K562 (cell line): ENCODE data around the gene MDP1. TPM values are rescaled to one million over a fixed set of nuclear protein-coding genes. Genes with fewer than 3 reads are reported as not detected.

ENCODE experiments used
- ATAC-seq: fragments of 200-7000 bp; cut with Tn5 transposase; 3 replicates; pipeline ENCODE4 v1.9.1; 2020; ENCODE audit warnings: moderate library complexity
- BruUV-seq: library from RNA; stranded (reverse); fragments of 400-500 nt; replicated peaks from 2 replicates; lab custom pipeline; 2021; lab: Mats Ljungman, UMichigan
- CTCF ChIA-PET: fragments of 300-600 bp; formaldehyde crosslinking; extraction: SDS; loops from one replicate; lab custom pipeline; 2021; ENCODE audit warnings: low intra/inter-chr PET ratio; lab: Yijun Ruan, JAX
- POLR2A ChIA-PET: fragments of 300-600, 350-650 bp; sonication (Branson Sonifier 250); formaldehyde crosslinking; extraction: SDS; loops from one replicate; lab custom pipeline; 2021; ENCODE audit warnings: antibody characterized with exemption, inconsistent platforms; lab: Yijun Ruan, JAX
- DNase-seq, 4 experiments: peaks; one replicate each; pipeline versions ENCODE4 v3.0.0 to v3.0.0-alpha.2; 2011 to 2018; ENCODE audit warnings: low spot score in 3 of 4, mixed read lengths in 3 of 4; ENCODE audit errors: extremely low read depth in 1 of 4
- FAIRE-seq: peaks from 2 replicates; lab custom pipeline; 2011; peaks lifted over from hg19 to GRCh38; lab: Jason Lieb, UNC
- H2AFZ ChIP-seq: 2 replicates; pipeline ENCODE4 v1.6.0; 2011; ENCODE audit warnings: low read depth, low read length, control low read depth, inconsistent platforms
- H3K27ac ChIP-seq: fragments of 200-600 bp; 3 replicates; pipeline ENCODE4 v1.8.0; 2011; ENCODE audit warnings: low read depth, mild to moderate bottlenecking, control low read depth, inconsistent platforms, low read length, moderate library complexity, mixed read lengths; ENCODE audit errors: extremely low read depth
- H3K27me3 ChIP-seq, 2 experiments: fragments of 300-600 bp in 1 of 2; 2 replicates in 1 of 2; 3 replicates in 1 of 2; pipeline versions ENCODE4 v1.6.0 to v1.8.0; 2011; ENCODE audit warnings: inconsistent platforms in 2 of 2, low read length in 2 of 2, mild to moderate bottlenecking in 1 of 2, mixed read lengths in 1 of 2, moderate library complexity in 1 of 2; ENCODE audit not compliant: control insufficient read depth in 2 of 2, insufficient read depth in 2 of 2
- H3K36me3 ChIP-seq: fragments of 300-600 bp; 3 replicates; pipeline ENCODE4 v1.8.0; 2011; ENCODE audit warnings: mild to moderate bottlenecking, low read length, inconsistent platforms; ENCODE audit not compliant: control insufficient read depth, insufficient read depth
- H3K4me1 ChIP-seq, 2 experiments: fragments of 200-600 bp in 1 of 2; replicated peaks in 1 of 2; 2 replicates in 1 of 2; 3 replicates in 1 of 2; pipeline versions ENCODE4 v1.5.1 to v1.8.0; 2011; ENCODE audit warnings: inconsistent platforms in 2 of 2, low read length in 2 of 2, mild to moderate bottlenecking in 1 of 2, mixed read lengths in 1 of 2, moderate library complexity in 1 of 2; ENCODE audit not compliant: control insufficient read depth in 2 of 2, insufficient read depth in 2 of 2
- H3K4me2 ChIP-seq: 2 replicates; pipeline ENCODE4 v1.6.1; 2011; ENCODE audit warnings: low read length, control low read depth, inconsistent platforms, mixed read lengths; ENCODE audit not compliant: insufficient read depth
- H3K4me3 ChIP-seq: fragments of 200-600 bp; sonication (generic), shearing (Covaris generic); 2 replicates; pipeline ENCODE4 v1.5.1; 2016; ENCODE audit warnings: control low read depth, inconsistent platforms
- H3K79me2 ChIP-seq: fragments of 200-600 bp; 3 replicates; pipeline ENCODE4 v1.8.0; 2011; ENCODE audit warnings: low read length, inconsistent platforms; ENCODE audit not compliant: control insufficient read depth, insufficient read depth
- H3K9ac ChIP-seq, 2 experiments: 2 replicates each; pipeline versions ENCODE4 v1.6.0 to v1.6.1; 2011; ENCODE audit warnings: low read depth in 2 of 2, low read length in 2 of 2, control low read depth in 1 of 2, inconsistent platforms in 1 of 2, mild to moderate bottlenecking in 1 of 2, mixed read lengths in 1 of 2; ENCODE audit not compliant: insufficient read depth in 1 of 2
- H3K9me1 ChIP-seq: one replicate; pipeline ENCODE4 v1.6.0; 2011; ENCODE audit warnings: inconsistent platforms, mild to moderate bottlenecking, low read length, moderate library complexity; ENCODE audit not compliant: control insufficient read depth, insufficient read depth
- H3K9me3 ChIP-seq: replicated peaks from 2 replicates; pipeline ENCODE4 v1.5.1; 2011; ENCODE audit warnings: low read depth, low read length, inconsistent platforms; ENCODE audit not compliant: control insufficient read depth, insufficient read depth
- H4K20me1 ChIP-seq: replicated peaks from 2 replicates; pipeline ENCODE4 v1.6.1; 2011; ENCODE audit warnings: low read length, inconsistent platforms, mixed read lengths; ENCODE audit not compliant: control insufficient read depth, insufficient read depth
- BRF1 ChIP-seq: IDR thresholded peaks from 3 replicates; pipeline ENCODE4 v1.6.1; 2011; ENCODE audit warnings: borderline replicate concordance, mild to moderate bottlenecking; ENCODE audit not compliant: insufficient read length; ENCODE audit errors: extremely low read depth
- CAMTA2 ChIP-seq: fragments of 250-450 bp; sonication (Bioruptor Pico); conservative IDR thresholded peaks from 2 replicates; pipeline ENCODE4 v1.5.1; 2022
- HEY1 ChIP-seq: fragments of 250-450 bp; sonication (Bioruptor Pico); IDR thresholded peaks from 2 replicates; pipeline ENCODE4 v1.5.0; 2020; ENCODE audit warnings: mild to moderate bottlenecking, moderate library complexity, borderline replicate concordance
- KLF1 ChIP-seq: fragments of 450-650 bp; IDR thresholded peaks from 2 replicates; pipeline ENCODE4 v1.6.1; 2016; ENCODE audit warnings: missing genetic modification characterization, missing compliant biosample characterization
- MGA ChIP-seq: fragments of 450-650 bp; IDR thresholded peaks from 2 replicates; pipeline ENCODE4 v1.6.1; 2016; ENCODE audit warnings: mild to moderate bottlenecking, moderate library complexity
- TFAP4 ChIP-seq: sonication (generic); formaldehyde crosslinking; IDR thresholded peaks from 2 replicates; pipeline ENCODE4 v1.8.0; 2022; ENCODE audit warnings: missing genetic modification reagents, mild to moderate bottlenecking, moderate library complexity, borderline replicate concordance
- ZBTB43 ChIP-seq: sonication (generic); formaldehyde crosslinking; IDR thresholded peaks from 2 replicates; pipeline ENCODE4 v1.8.0; 2023; ENCODE audit warnings: mild to moderate bottlenecking, missing genetic modification reagents
- WGBS: fragments of 100-300 bp; shearing (Covaris generic); methylation state at CpG from one replicate; pipeline ENCODE4 v1.1.6; 2016; ENCODE audit warnings: low coverage, mixed read lengths; ENCODE audit not compliant: insufficient coverage; ENCODE audit errors: missing lambda C conversion rate; 5-methylcytosine and 5-hydroxymethylcytosine counted together
- in situ Hi-C: fragments of 300-500 bp; cut with MboI; formaldehyde crosslinking; loops from 4 replicates; pipeline ENCODE4 v1.15.0; 2018; ENCODE audit warnings: inconsistent platforms, mixed read lengths
- intact Hi-C: fragments of 100-400 bp; cut with micrococcal nuclease; formaldehyde crosslinking; loops from 2 replicates; pipeline ENCODE4 v1.14.2; 2022
- polyA plus RNA-seq, 8 experiments: library from polyadenylated mRNA; depleted of rRNA in 4 of 8; stranded (reverse) in 5 of 8; unstranded in 3 of 8; fragments of >200 nt; fragmentation: Nextera tagmentation in 2 of 8; fragmentation: Illumina TruSeq in 1 of 8; extraction: Ambion mirVana in 2 of 8; extraction: Trizol in 1 of 8; gene quantifications; 2 replicates each; pipeline versions ENCODE4 v1.2.1 to v1.2.3, GENCODE V29; 2011 to 2014; ENCODE audit warnings: inconsistent platforms in 1 of 8, missing spikeins in 1 of 8
- total RNA-seq, 7 experiments: library from RNA; depleted of rRNA in 6 of 7; stranded (reverse); fragments of >200 nt in 6 of 7; fragmentation: Illumina TruSeq in 2 of 7; extraction: Trizol in 2 of 7; gene quantifications; 2 replicates each; pipeline versions ENCODE4 v1.2.1 to v1.2.3, GENCODE V29; 2011 to 2021; ENCODE audit warnings: low replicate concordance in 1 of 7

The MDP1 gene
- total and polyA plus RNA-seq, 9 of the 15 experiments (the other 6 are each of a cell fraction or from before 2014, with no cell fraction given), result 2.7 to 29.6 (median 11.0) TPM

GRCh38 chr14:24236689-24237462 is 21.0 kb upstream of the MDP1 start:
- H4K20me1 ChIP-seq, result no peaks in the 10 kb centered on the region; the same call in 1 of the 2 replicates
- WGBS, result 85% methylated on average over 6 of the region's 6 CpGs
- no peaks in the 10 kb centered on the region for H3K9me1 ChIP-seq
- DNase-seq, result no peak
- FAIRE-seq, result no peak
- CTCF ChIA-PET, result no interaction called here
- H3K9ac ChIP-seq, result no peak overlapping the region
- peaks cover 6 to 19% of the 10 kb centered on the region in 2 experiments for H3K4me1 ChIP-seq
- no peaks in the 10 kb centered on the region for H3K9me3 ChIP-seq
- intact Hi-C loops, result no loop called here
- H3K79me2 ChIP-seq, result peaks cover 24% of the 10 kb centered on the region
- no peak overlapping the region for H3K4me3 ChIP-seq
- ATAC-seq, result no peak
- H3K4me2 ChIP-seq, result no peak overlapping the region
- no TSS peak for BruUV-seq
- in situ Hi-C loops, result no loop called here
- H3K36me3 ChIP-seq, result peaks cover 66% of the 10 kb centered on the region
- no peak overlapping the region for H2AFZ ChIP-seq
- H3K27me3 ChIP-seq, result no peaks in the 10 kb centered on the region
- no peak overlapping the region for H3K27ac ChIP-seq
- POLR2A ChIA-PET, result no interaction called here
- no peak for TF ChIP-seq CAMTA2 (CRISPR knock-in tag)
- TF ChIP-seq KLF1 (tag), result no peak
- TF ChIP-seq TFAP4 (CRISPR knock-in tag), result no peak
- TF ChIP-seq BRF1, result no peak
- TF ChIP-seq ZBTB43 (CRISPR knock-in tag), result no peak
- TF ChIP-seq MGA, result no peak
- no peak for TF ChIP-seq HEY1 (CRISPR knock-in tag)
